SK-N-SH treated with all-trans-retinoic acid at 6 μM for 48 hours (cell line): ENCODE data around the gene TNFSF18.
A peak's percentile ranks its signal among the peaks of the same experiment; 100 is the strongest.

Source experiments
- ATAC-seq: fragments of 200-7000 bp; cut with Tn5 transposase; 3 replicates; pipeline ENCODE4 v1.9.1; 2020; ENCODE audit warnings: mild to moderate bottlenecking, moderate library complexity
- ARNTL ChIP-seq: fragments of 450-650 bp; formaldehyde crosslinking; IDR thresholded peaks from 2 replicates; pipeline ENCODE4 v1.5.0; 2020; ENCODE audit warnings: low read depth, mild to moderate bottlenecking, moderate library complexity, borderline replicate concordance
- BACH2 ChIP-seq: fragments of 250-450 bp; sonication (Bioruptor Pico); IDR thresholded peaks from 2 replicates; pipeline ENCODE4 v1.9.0; 2021; ENCODE audit warnings: mild to moderate bottlenecking, borderline replicate concordance
- CSDC2 ChIP-seq: fragments of 250-450 bp; sonication (Bioruptor Pico); IDR thresholded peaks from 2 replicates; pipeline ENCODE4 v1.5.0; 2020; ENCODE audit warnings: mild to moderate bottlenecking, moderate library complexity
- ESRRG ChIP-seq: fragments of 250-450 bp; sonication (Bioruptor Pico); IDR thresholded peaks from 2 replicates; pipeline ENCODE4 v1.6.1; 2021; ENCODE audit warnings: mild to moderate bottlenecking
- GLIS3 ChIP-seq: fragments of 250-450 bp; sonication (Bioruptor Pico); IDR thresholded peaks from 2 replicates; pipeline ENCODE4 v1.5.0; 2020; ENCODE audit warnings: mild to moderate bottlenecking, moderate library complexity
- ISL1 ChIP-seq: fragments of 250-450 bp; sonication (Bioruptor Pico); IDR thresholded peaks from 2 replicates; pipeline ENCODE4 v2.1.2; 2022; ENCODE audit warnings: mild to moderate bottlenecking, moderate library complexity
- OSR1 ChIP-seq: fragments of 250-450 bp; sonication (Bioruptor Pico); IDR thresholded peaks from 2 replicates; pipeline ENCODE4 v1.8.0; 2022; ENCODE audit warnings: moderate library complexity, mild to moderate bottlenecking, inconsistent platforms
- PPARA ChIP-seq: fragments of 250-450 bp; sonication (Bioruptor Pico); IDR thresholded peaks from 2 replicates; pipeline ENCODE4 v1.5.0; 2020; ENCODE audit warnings: mild to moderate bottlenecking, borderline replicate concordance
- RARB ChIP-seq: fragments of 250-450 bp; sonication (Bioruptor Pico); IDR thresholded peaks from 2 replicates; pipeline ENCODE4 v1.8.0; 2021; ENCODE audit warnings: mild to moderate bottlenecking, moderate library complexity
- SNAI2 ChIP-seq: fragments of 250-450 bp; sonication (Bioruptor Pico); IDR thresholded peaks from 2 replicates; pipeline ENCODE4 v1.5.0; 2020; ENCODE audit warnings: mild to moderate bottlenecking, moderate library complexity
- TCF4 ChIP-seq: fragments of 250-450 bp; sonication (Bioruptor Pico); IDR thresholded peaks from 2 replicates; pipeline ENCODE4 v1.8.0; 2021; ENCODE audit warnings: mild to moderate bottlenecking, moderate library complexity, borderline replicate concordance
- ZC3H10 ChIP-seq: fragments of 250-450 bp; sonication (Bioruptor Pico); IDR thresholded peaks from 2 replicates; pipeline ENCODE4 v1.5.1; 2021; ENCODE audit warnings: mild to moderate bottlenecking, moderate library complexity
- ZFP3 ChIP-seq: fragments of 250-450 bp; sonication (Bioruptor Pico); IDR thresholded peaks from 2 replicates; pipeline ENCODE4 v1.5.0; 2020; ENCODE audit warnings: mild to moderate bottlenecking, moderate library complexity
- ZFP30 ChIP-seq: fragments of 450-650 bp; formaldehyde crosslinking; IDR thresholded peaks from 2 replicates; pipeline ENCODE4 v1.5.0; 2022; ENCODE audit warnings: mild to moderate bottlenecking, moderate library complexity
- ZNF565 ChIP-seq: fragments of 450-650 bp; formaldehyde crosslinking; conservative IDR thresholded peaks from 2 replicates; pipeline ENCODE4 v1.5.0; 2020; ENCODE audit warnings: low read depth, mild to moderate bottlenecking, moderate library complexity
- ZNF70 ChIP-seq: fragments of 450-650 bp; formaldehyde crosslinking; IDR thresholded peaks from 2 replicates; pipeline ENCODE4 v1.5.0; 2020; ENCODE audit warnings: mild to moderate bottlenecking, moderate library complexity
- ZNF8 ChIP-seq: fragments of 450-650 bp; formaldehyde crosslinking; IDR thresholded peaks from 2 replicates; pipeline ENCODE4 v1.5.0; 2020; ENCODE audit warnings: mild to moderate bottlenecking, moderate library complexity
- TF ChIP-seq, protein P1 (sequence below): fragments of 250-450 bp; sonication (Bioruptor Pico); IDR thresholded peaks from 2 replicates; pipeline ENCODE4 v1.8.0; 2021; ENCODE audit warnings: low read depth, mild to moderate bottlenecking, moderate library complexity, borderline replicate concordance
- TF ChIP-seq, protein P2 (sequence below): fragments of 250-450 bp; sonication (Bioruptor Pico); IDR thresholded peaks from 2 replicates; pipeline ENCODE4 v1.5.1; 2021; ENCODE audit warnings: mild to moderate bottlenecking, moderate library complexity
- TF ChIP-seq, protein P3 (sequence below): fragments of 250-450 bp; sonication (Bioruptor Pico); IDR thresholded peaks from 2 replicates; pipeline ENCODE4 v1.5.1; 2020; ENCODE audit warnings: low read depth, mild to moderate bottlenecking, moderate library complexity
- TF ChIP-seq, protein P4 (sequence below): fragments of 250-450 bp; sonication (Bioruptor Pico); IDR thresholded peaks from 2 replicates; pipeline ENCODE4 v1.5.0; 2020; ENCODE audit warnings: mild to moderate bottlenecking, moderate library complexity

TNFSF18 gene

DNA sequence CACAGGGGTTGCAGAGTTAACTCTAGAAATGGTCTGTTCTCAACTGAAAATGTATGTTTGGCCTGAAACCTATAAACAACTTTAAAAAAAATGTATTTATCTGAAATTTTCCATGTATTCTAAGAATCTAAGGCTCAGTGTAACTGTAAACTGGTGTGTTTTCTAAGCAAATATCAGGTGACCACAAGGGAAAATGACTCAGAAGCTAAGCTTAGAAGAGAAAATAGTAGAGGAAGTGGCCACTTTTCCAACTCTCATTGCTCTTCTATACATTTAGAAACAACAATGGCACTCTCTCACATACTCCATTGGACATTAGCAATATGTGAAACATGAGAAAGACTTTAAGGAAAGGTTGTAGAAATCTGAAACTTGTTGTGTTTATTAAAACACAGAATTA, 7.5 kb downstream of the TNFSF18 start:
- 0 out of 2 replicates have a peak, but pooled peaks have one; percentile 5 for TF ChIP-seq OSR1
- no peak for TF ChIP-seq ISL1 (CRISPR knock-in tag)
- ATAC-seq = peak; percentile 73

DNA sequence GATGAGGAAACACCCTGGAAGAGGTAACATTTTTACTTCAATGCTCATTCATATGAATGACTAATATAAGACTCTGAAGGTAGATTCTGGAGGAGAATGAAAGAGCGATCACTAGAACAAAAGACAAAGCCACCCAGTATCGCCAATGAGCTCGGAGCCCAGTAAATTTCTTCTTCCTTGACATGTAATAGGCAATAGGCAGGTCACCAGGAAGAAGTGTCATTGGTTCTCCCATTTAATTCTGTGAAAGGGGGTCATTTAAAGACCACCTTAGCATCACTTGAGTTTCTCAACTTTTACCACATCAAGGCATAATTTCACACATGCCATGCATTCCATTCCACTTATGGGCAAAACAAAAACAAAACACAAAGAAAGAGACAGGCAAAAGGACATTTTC, 7.9 kb downstream of the TNFSF18 start:
- TF ChIP-seq TCF4 (CRISPR knock-in tag) = no peak
- no peak for TF ChIP-seq RARB
- TF ChIP-seq ESRRG (CRISPR knock-in tag) = no peak
- TF ChIP-seq, protein P1, sequence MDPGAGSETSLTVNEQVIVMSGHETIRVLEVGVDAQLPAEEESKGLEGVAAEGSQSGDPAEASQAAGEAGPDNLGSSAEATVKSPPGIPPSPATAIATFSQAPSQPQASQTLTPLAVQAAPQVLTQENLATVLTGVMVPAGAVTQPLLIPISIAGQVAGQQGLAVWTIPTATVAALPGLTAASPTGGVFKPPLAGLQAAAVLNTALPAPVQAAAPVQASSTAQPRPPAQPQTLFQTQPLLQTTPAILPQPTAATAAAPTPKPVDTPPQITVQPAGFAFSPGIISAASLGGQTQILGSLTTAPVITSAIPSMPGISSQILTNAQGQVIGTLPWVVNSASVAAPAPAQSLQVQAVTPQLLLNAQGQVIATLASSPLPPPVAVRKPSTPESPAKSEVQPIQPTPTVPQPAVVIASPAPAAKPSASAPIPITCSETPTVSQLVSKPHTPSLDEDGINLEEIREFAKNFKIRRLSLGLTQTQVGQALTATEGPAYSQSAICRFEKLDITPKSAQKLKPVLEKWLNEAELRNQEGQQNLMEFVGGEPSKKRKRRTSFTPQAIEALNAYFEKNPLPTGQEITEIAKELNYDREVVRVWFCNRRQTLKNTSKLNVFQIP (CRISPR knock-in tag) = no peak
- TF ChIP-seq CSDC2 = no peak
- no peak for TF ChIP-seq ZNF70 (CRISPR knock-in tag)
- TF ChIP-seq ZNF8 (CRISPR knock-in tag) = no peak
- no peak for TF ChIP-seq ARNTL (CRISPR knock-in tag)
- TF ChIP-seq, protein P2, sequence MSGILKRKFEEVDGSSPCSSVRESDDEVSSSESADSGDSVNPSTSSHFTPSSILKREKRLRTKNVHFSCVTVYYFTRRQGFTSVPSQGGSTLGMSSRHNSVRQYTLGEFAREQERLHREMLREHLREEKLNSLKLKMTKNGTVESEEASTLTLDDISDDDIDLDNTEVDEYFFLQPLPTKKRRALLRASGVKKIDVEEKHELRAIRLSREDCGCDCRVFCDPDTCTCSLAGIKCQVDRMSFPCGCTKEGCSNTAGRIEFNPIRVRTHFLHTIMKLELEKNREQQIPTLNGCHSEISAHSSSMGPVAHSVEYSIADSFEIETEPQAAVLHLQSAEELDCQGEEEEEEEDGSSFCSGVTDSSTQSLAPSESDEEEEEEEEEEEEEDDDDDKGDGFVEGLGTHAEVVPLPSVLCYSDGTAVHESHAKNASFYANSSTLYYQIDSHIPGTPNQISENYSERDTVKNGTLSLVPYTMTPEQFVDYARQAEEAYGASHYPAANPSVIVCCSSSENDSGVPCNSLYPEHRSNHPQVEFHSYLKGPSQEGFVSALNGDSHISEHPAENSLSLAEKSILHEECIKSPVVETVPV (CRISPR knock-in tag) = no peak
- TF ChIP-seq SNAI2 (CRISPR knock-in tag) = no peak
- TF ChIP-seq ZNF565 (CRISPR knock-in tag) = no peak
- TF ChIP-seq PPARA (CRISPR knock-in tag) = no peak
- TF ChIP-seq, protein P3, sequence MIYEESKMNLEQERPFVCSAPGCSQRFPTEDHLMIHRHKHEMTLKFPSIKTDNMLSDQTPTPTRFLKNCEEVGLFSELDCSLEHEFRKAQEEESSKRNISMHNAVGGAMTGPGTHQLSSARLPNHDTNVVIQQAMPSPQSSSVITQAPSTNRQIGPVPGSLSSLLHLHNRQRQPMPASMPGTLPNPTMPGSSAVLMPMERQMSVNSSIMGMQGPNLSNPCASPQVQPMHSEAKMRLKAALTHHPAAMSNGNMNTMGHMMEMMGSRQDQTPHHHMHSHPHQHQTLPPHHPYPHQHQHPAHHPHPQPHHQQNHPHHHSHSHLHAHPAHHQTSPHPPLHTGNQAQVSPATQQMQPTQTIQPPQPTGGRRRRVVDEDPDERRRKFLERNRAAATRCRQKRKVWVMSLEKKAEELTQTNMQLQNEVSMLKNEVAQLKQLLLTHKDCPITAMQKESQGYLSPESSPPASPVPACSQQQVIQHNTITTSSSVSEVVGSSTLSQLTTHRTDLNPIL (CRISPR knock-in tag) = no peak

DNA sequence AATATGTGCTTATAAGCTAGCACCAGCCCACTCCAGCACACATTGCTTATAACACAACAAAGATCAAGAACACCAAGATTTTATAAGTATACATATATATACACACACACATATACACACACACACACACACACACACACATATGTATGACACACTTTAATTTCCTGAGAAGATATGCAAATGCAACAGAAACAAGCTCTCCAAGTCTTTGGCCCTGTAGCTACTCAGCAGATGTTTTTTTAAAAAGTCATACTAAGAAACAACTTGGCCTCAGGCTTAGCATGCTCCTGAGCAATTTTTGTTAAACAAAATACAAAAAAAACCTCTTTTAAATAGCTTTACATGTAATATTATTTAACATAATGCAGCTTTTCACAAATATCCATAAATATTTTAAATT, 11.1 kb downstream of the TNFSF18 start:
- no peak for ATAC-seq
- TF ChIP-seq SNAI2 (CRISPR knock-in tag) = no peak
- TF ChIP-seq BACH2 (CRISPR knock-in tag) = no peak
- TF ChIP-seq, protein P3 (CRISPR knock-in tag) = no peak
- TF ChIP-seq ZFP30 (CRISPR knock-in tag) = no peak
- TF ChIP-seq RARB = no peak
- TF ChIP-seq ZNF565 (CRISPR knock-in tag) = no peak
- TF ChIP-seq ZNF70 (CRISPR knock-in tag) = no peak
- TF ChIP-seq ZFP3 = no peak
- TF ChIP-seq ZNF8 (CRISPR knock-in tag) = no peak
- no peak for TF ChIP-seq OSR1
- TF ChIP-seq, protein P2 (CRISPR knock-in tag) = no peak
- TF ChIP-seq, protein P4, sequence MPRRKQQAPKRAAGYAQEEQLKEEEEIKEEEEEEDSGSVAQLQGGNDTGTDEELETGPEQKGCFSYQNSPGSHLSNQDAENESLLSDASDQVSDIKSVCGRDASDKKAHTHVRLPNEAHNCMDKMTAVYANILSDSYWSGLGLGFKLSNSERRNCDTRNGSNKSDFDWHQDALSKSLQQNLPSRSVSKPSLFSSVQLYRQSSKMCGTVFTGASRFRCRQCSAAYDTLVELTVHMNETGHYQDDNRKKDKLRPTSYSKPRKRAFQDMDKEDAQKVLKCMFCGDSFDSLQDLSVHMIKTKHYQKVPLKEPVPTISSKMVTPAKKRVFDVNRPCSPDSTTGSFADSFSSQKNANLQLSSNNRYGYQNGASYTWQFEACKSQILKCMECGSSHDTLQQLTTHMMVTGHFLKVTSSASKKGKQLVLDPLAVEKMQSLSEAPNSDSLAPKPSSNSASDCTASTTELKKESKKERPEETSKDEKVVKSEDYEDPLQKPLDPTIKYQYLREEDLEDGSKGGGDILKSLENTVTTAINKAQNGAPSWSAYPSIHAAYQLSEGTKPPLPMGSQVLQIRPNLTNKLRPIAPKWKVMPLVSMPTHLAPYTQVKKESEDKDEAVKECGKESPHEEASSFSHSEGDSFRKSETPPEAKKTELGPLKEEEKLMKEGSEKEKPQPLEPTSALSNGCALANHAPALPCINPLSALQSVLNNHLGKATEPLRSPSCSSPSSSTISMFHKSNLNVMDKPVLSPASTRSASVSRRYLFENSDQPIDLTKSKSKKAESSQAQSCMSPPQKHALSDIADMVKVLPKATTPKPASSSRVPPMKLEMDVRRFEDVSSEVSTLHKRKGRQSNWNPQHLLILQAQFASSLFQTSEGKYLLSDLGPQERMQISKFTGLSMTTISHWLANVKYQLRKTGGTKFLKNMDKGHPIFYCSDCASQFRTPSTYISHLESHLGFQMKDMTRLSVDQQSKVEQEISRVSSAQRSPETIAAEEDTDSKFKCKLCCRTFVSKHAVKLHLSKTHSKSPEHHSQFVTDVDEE (CRISPR knock-in tag) = no peak
- no peak for TF ChIP-seq ZC3H10 (CRISPR knock-in tag)
- TF ChIP-seq ARNTL (CRISPR knock-in tag) = no peak
- TF ChIP-seq PPARA (CRISPR knock-in tag) = no peak
- TF ChIP-seq GLIS3 (CRISPR knock-in tag) = no peak
- no peak for TF ChIP-seq ESRRG (CRISPR knock-in tag)
- TF ChIP-seq CSDC2 = no peak
- TF ChIP-seq, protein P1 (CRISPR knock-in tag) = no peak
- TF ChIP-seq, all 23 proteins: peak for 0

More for the DNA sequence above, 7.9 kb downstream of the TNFSF18 start:
- no peak; the same call in 2 of the 3 replicates for ATAC-seq
